ENCODE results near the gene ATP8A2.

DNA sequence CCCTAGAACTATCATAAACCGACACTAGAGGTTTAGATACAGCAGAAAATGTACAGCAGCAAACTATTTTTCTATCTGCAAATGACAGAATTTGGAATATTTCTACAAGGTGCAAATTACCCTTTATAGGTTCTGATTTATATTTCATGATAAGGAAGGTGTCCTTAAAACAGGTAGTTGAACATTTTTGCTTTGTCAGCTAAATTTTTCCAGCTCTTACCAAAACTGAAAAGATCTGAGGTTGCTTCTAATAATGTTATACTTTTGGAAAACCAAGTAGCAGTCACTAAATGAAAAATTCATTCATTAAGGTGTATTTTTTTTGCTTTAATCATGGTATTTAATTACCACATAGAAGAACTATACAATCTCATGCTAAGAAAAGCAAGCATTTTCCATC is 671.0 kb downstream of the ATP8A2 start:
- TF ChIP-seq, protein P1, sequence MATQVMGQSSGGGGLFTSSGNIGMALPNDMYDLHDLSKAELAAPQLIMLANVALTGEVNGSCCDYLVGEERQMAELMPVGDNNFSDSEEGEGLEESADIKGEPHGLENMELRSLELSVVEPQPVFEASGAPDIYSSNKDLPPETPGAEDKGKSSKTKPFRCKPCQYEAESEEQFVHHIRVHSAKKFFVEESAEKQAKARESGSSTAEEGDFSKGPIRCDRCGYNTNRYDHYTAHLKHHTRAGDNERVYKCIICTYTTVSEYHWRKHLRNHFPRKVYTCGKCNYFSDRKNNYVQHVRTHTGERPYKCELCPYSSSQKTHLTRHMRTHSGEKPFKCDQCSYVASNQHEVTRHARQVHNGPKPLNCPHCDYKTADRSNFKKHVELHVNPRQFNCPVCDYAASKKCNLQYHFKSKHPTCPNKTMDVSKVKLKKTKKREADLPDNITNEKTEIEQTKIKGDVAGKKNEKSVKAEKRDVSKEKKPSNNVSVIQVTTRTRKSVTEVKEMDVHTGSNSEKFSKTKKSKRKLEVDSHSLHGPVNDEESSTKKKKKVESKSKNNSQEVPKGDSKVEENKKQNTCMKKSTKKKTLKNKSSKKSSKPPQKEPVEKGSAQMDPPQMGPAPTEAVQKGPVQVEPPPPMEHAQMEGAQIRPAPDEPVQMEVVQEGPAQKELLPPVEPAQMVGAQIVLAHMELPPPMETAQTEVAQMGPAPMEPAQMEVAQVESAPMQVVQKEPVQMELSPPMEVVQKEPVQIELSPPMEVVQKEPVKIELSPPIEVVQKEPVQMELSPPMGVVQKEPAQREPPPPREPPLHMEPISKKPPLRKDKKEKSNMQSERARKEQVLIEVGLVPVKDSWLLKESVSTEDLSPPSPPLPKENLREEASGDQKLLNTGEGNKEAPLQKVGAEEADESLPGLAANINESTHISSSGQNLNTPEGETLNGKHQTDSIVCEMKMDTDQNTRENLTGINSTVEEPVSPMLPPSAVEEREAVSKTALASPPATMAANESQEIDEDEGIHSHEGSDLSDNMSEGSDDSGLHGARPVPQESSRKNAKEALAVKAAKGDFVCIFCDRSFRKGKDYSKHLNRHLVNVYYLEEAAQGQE (IDR thresholded peaks at IDR 0.05; ENCODE audit: insufficient read depth in 1 of 2, low read depth in 2 of 2, low read length in 2 of 2): no peak
- TF ChIP-seq TAF1 (IDR thresholded peaks at IDR 0.05; ENCODE audit: borderline replicate concordance, insufficient read depth, low read length) (no peak), POLR2AphosphoS5 (IDR thresholded peaks at IDR 0.05; ENCODE audit: low read depth, low read length) (no peak)

All from PFSK-1 (cell line).